ENCODE data around the gene MAN2B2. TPM values are rescaled to one million over a fixed set of nuclear protein-coding genes. Genes with fewer than 3 reads are reported as not detected.

MAN2B2 gene
- total and polyA plus RNA-seq, 2 of the 4 experiments (the other 2 are of a cell fraction): 13.4 to 34.1 TPM

DNA sequence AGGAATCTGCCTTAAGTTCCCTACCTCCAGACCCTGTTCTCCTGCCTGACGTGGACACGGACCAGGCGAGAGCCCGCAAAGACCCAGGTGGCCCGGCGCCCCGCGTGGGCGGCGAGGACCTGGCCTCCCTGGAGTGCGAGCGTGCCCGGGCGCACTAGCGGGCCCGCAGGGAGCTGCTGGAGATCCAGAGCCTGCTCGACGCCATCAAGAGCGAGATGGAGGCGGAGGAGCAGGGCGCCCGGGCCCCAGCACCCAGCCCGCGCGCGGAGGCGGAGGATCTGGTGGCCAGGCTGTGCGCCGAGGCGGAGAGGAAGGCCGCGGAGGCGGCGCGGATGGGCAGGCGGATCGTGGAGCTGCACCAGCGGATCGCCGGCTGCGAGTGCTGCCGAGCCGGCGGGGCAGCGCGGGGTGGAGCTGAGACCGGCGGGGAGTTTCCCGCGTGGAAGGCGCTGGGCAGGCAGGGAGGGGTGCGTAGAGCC is 83.6 kb downstream of the MAN2B2 start:
- peaks cover 10% of the 10 kb centered on the region for H3K27me3 ChIP-seq (ENCODE audit: control insufficient read depth, insufficient read depth, low read length)
- dilution Hi-C loops (cut with HindIII; ENCODE audit: low sequenced_read_pairs, unreplicated experiment): no loop called here
- peak; percentile 28 for DNase-seq

More for the DNA sequence above, 83.6 kb downstream of the MAN2B2 start:
- Histone ChIP-seq H2AK9ac (replicated peaks; ENCODE audit: low read depth, low read length, poor library complexity) (peak overlapping the region; percentile 63), H2BK120ac (ENCODE audit: low read depth, low read length) (no peak overlapping the region), H3K9ac (ENCODE audit: low read depth, low read length) (0 out of 2 replicates have a peak overlapping the region, but pooled peaks have one; percentile 16), H3K56ac (ENCODE audit: extremely low read depth, insufficient read depth, low read length) (no peak overlapping the region), H3K4me2 (ENCODE audit: low read depth, low read length) (peak overlapping the region; percentile 74), H3K18ac (ENCODE audit: low read depth, low read length) (no peak overlapping the region), H3K36me3 (ENCODE audit: control insufficient read depth, insufficient read depth, low read length) (no peaks in the 10 kb centered on the region), H3K14ac (replicated peaks; ENCODE audit: low read depth, low read length) (no peak overlapping the region), H3K9me1 (ENCODE audit: insufficient read depth, low read length) (no peaks in the 10 kb centered on the region), H3K23ac (ENCODE audit: low read depth, low read length) (peak overlapping the region; percentile 59), H2AK5ac (ENCODE audit: low read depth, low read length) (no peak overlapping the region), H4K5ac (ENCODE audit: low read depth, low read length) (no peak overlapping the region), H3K79me1 (ENCODE audit: low read depth in 1 of 2, low read length in 2 of 2) (no peaks in the 10 kb centered on the region), H3K4me1 (ENCODE audit: control insufficient read depth, insufficient read depth, low read length) (no peaks in the 10 kb centered on the region), H4K20me1 (ENCODE audit: insufficient read depth, low read length) (no peaks in the 10 kb centered on the region), H2BK15ac (ENCODE audit: low read depth, low read length) (no peak overlapping the region), H3K27ac (ENCODE audit: insufficient read depth, low read length) (no peak overlapping the region), H2AFZ (replicated peaks; ENCODE audit: low read length, poor library complexity) (peak overlapping the region; percentile 85), H3K9me3 (ENCODE audit: control insufficient read depth, insufficient read depth, low read length) (no peaks in the 10 kb centered on the region), H3K4me3 (ENCODE audit: insufficient read depth, low read depth, low read length) (0 out of 2 replicates have a peak overlapping the region, but pooled peaks have one; percentile 15), H2BK20ac (ENCODE audit: low read depth, low read length) (no peak overlapping the region), H4K8ac (ENCODE audit: low read depth in 2 of 2, low read length in 2 of 2) (peak overlapping the region in 1 of 2 experiments; percentile 68; a peak in 2 of 4 replicates), H2BK5ac (ENCODE audit: low read depth, low read length, poor library complexity, severe bottlenecking) (no peak overlapping the region), H3K4ac (ENCODE audit: low read depth, low read length) (no peak overlapping the region), H4K91ac (ENCODE audit: insufficient read depth, low read depth, low read length) (no peak overlapping the region; the same call in 1 of the 2 replicates)
- TF ChIP-seq CHD1 (IDR thresholded peaks at IDR 0.05; ENCODE audit: low read depth, low read length) (no peak), RAD21 (IDR thresholded peaks at IDR 0.05; ENCODE audit: low read length) (no peak), ELK1 (IDR thresholded peaks at IDR 0.05; ENCODE audit: borderline replicate concordance, low read depth, low read length) (no peak)
- in situ Hi-C loops (cut with MboI; ENCODE audit: low sequenced_read_pairs) (no loop called here), intact Hi-C loops (cut with micrococcal nuclease) (no loop called here)
- no TSS peak for BruUV-seq (replicated peaks)
- CTCF ChIA-PET: no interaction called here
- 68% methylated on average over 3 of the region's 52 CpGs; no CpG with 5 or more reads in 1 of the 2 experiments for WGBS, 2 experiments (ENCODE audit: extremely low coverage in 2 of 2, insufficient read length in 1 of 2)
- POLR2A ChIA-PET (ENCODE audit: unreplicated experiment): no interaction called here
- peak; percentile 90 for ATAC-seq (ENCODE audit: low read depth)

Measured in IMR-90 (cell line).